OCI-LY1 (cell line): ENCODE data around the gene CUBN.

ENCODE experiments used
- EZH2 ChIP-seq: fragments of 200-600 bp; sonication (generic), shearing (Covaris generic); IDR thresholded peaks from 2 replicates; pipeline ENCODE4 v1.8.0; 2017; ENCODE audit warnings: borderline replicate concordance, mixed run types, mild to moderate bottlenecking, antibody characterized with exemption, low read length, moderate library complexity, mixed read lengths
- TF ChIP-seq, protein P1 (sequence below): fragments of 200-600 bp; sonication (generic), shearing (Covaris generic); IDR thresholded peaks from 2 replicates; pipeline ENCODE4 v1.5.1; 2017; ENCODE audit warnings: mild to moderate bottlenecking, antibody characterized with exemption, low read length, moderate library complexity, mixed read lengths

DNA sequence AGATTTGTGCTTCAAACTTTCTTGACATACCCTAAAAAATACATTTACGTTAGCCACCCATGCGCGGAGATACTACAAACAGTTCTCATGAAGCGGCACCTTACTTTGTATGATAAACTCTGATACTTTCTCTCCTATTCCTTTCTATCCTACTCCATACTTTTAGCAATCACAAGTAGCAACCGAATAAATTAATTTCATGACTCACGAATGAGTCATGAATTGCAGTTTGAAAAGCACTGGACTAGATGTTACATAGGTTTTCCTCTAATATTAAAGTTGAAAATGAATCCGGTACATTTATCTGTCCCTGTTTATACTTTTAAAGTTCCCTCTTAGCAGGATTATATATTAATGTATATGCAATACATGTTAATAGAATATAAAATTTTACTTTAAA lies 67.6 kb downstream of the CUBN start:
- TF ChIP-seq, protein P1, sequence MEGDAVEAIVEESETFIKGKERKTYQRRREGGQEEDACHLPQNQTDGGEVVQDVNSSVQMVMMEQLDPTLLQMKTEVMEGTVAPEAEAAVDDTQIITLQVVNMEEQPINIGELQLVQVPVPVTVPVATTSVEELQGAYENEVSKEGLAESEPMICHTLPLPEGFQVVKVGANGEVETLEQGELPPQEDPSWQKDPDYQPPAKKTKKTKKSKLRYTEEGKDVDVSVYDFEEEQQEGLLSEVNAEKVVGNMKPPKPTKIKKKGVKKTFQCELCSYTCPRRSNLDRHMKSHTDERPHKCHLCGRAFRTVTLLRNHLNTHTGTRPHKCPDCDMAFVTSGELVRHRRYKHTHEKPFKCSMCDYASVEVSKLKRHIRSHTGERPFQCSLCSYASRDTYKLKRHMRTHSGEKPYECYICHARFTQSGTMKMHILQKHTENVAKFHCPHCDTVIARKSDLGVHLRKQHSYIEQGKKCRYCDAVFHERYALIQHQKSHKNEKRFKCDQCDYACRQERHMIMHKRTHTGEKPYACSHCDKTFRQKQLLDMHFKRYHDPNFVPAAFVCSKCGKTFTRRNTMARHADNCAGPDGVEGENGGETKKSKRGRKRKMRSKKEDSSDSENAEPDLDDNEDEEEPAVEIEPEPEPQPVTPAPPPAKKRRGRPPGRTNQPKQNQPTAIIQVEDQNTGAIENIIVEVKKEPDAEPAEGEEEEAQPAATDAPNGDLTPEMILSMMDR = no peak
- no peak for TF ChIP-seq EZH2
